HG02610 (cell line): ENCODE measurements around the gene PRR20E.
"Not testable (repeated sequence)": the region's sequence is repeated elsewhere in the genome, so short reads cannot be mapped to it uniquely, and the experiment has no call there.

Source experiments
- ATAC-seq: cut with Tn5 transposase; IDR thresholded peaks from one replicate; pipeline ENCODE4 v1.9.1; 2021; ENCODE audit warnings: mild to moderate bottlenecking, moderate library complexity; ENCODE audit not compliant: unreplicated experiment

PRR20E gene

GRCh38 chr13:57166897-57167296 is at the start of gene PRR20E:
PRR20E (plus strand) TSS chr13:57167197; CDS start chr13:57167584, 387 bp downstream.
- not testable (repeated sequence) for ATAC-seq

GRCh38 chr13:57123681-57124080 is 43.3 kb upstream of the PRR20E start:
- no peak for ATAC-seq

- ATAC-seq = no peak
Observed at GRCh38 chr13:57128909-57129308, 38.1 kb upstream of the PRR20E start.

- ATAC-seq = no peak
Observed at GRCh38 chr13:57136093-57136492, 30.9 kb upstream of the PRR20E start.

- ATAC-seq = no peak
Observed at GRCh38 chr13:57137585-57137984, 29.4 kb upstream of the PRR20E start.

- ATAC-seq = no peak
Observed at GRCh38 chr13:57138988-57139387, 28.0 kb upstream of the PRR20E start.

- not testable (repeated sequence) for ATAC-seq
Observed at GRCh38 chr13:57139781-57140180, 27.2 kb upstream of the PRR20E start.

- not testable (repeated sequence) for ATAC-seq
Observed at GRCh38 chr13:57140235-57140968, 26.6 kb upstream of the PRR20E start, which contains the start of gene PRR20A. PRR20A (plus strand) TSS chr13:57140918; CDS start chr13:57141305, 387 bp downstream.

- ATAC-seq = not testable (repeated sequence)
Observed at GRCh38 chr13:57147188-57147587, 19.8 kb upstream of the PRR20E start, which contains the start of gene PRR20B. PRR20B (plus strand) TSS chr13:57147488; CDS start chr13:57147875, 387 bp downstream.

- ATAC-seq = not testable (repeated sequence)
Observed at GRCh38 chr13:57148106-57148505, 18.9 kb upstream of the PRR20E start.

- ATAC-seq = not testable (repeated sequence)
Observed at GRCh38 chr13:57153761-57154160, 13.2 kb upstream of the PRR20E start, which contains the start of gene PRR20C. PRR20C (plus strand) TSS chr13:57154061; CDS start chr13:57154448, 387 bp downstream.

GRCh38 chr13:57160332-57160731 is 6.7 kb upstream of the PRR20E start, which contains the start of gene PRR20D:
PRR20D (plus strand) TSS chr13:57160632; CDS start chr13:57161019, 387 bp downstream.
- not testable (repeated sequence) for ATAC-seq

- no peak for ATAC-seq
Observed at GRCh38 chr13:57191667-57192066, 24.7 kb downstream of the PRR20E start.

GRCh38 chr13:57212989-57213388 is 46.0 kb downstream of the PRR20E start:
- no peak for ATAC-seq
